Transverse colon (tissue), 4 donors: ENCODE measurements around the gene ARHGEF7. TPM values are rescaled to one million over a fixed set of nuclear protein-coding genes. Genes with fewer than 3 reads are reported as not detected.

Source experiments
- DNase-seq: peaks from one replicate; pipeline ENCODE4 v3.0.0-alpha.2; 2019
- H3K27ac ChIP-seq, 4 donors: fragments of 200-600 bp; sonication (generic); 2 replicates each; pipeline ENCODE4 v1.5.1; 2016 to 2018; ENCODE audit warnings: inconsistent platforms in 4 of 4
- H3K27me3 ChIP-seq: fragments of 200-600 bp; sonication (generic); 2 replicates; pipeline ENCODE4 v1.5.1; 2017; ENCODE audit warnings: inconsistent platforms
- H3K36me3 ChIP-seq, 4 donors: fragments of 200-600 bp; sonication (generic); 2 replicates each; pipeline ENCODE4 v1.5.1; 2017 to 2019; ENCODE audit warnings: inconsistent platforms in 4 of 4
- H3K4me1 ChIP-seq, 4 donors: fragments of 200-600 bp; sonication (generic); 2 replicates each; pipeline ENCODE4 v1.5.1; 2017 to 2020; ENCODE audit warnings: inconsistent platforms in 4 of 4
- H3K4me3 ChIP-seq, 4 donors: fragments of 200-600 bp; sonication (generic); 1 replicate in 1 of 4; 2 replicates in 3 of 4; pipeline versions ENCODE4 v1.5.1 to v1.6.1; 2017 to 2019; ENCODE audit warnings: inconsistent platforms in 4 of 4
- H3K9me3 ChIP-seq, 2 donors: fragments of 200-600 bp; sonication (generic); 2 replicates each; pipeline ENCODE4 v1.5.1; 2017 to 2019; ENCODE audit warnings: inconsistent platforms in 2 of 2
- EP300 ChIP-seq: sonication (generic); formaldehyde crosslinking; IDR thresholded peaks from one replicate; pipeline ENCODE4 v1.6.1; 2017; ENCODE audit warnings: antibody characterized with exemption, low read depth
- POLR2A ChIP-seq: fragments of 450-650 bp; IDR thresholded peaks from one replicate; pipeline ENCODE4 v1.6.1; 2016; ENCODE audit warnings: antibody characterized with exemption, mild to moderate bottlenecking, moderate library complexity
- POLR2AphosphoS5 ChIP-seq, 3 donors: sonication (generic); formaldehyde crosslinking; IDR thresholded peaks; one replicate each; pipeline ENCODE4 v1.6.1; 2016; ENCODE audit warnings: antibody characterized with exemption in 3 of 3
- WGBS, 2 donors: methylation state at CpG; one replicate each; pipeline ENCODE4 v1.1.5; 2018; ENCODE audit warnings: low coverage in 1 of 2; 5-methylcytosine and 5-hydroxymethylcytosine counted together
- in situ Hi-C, 4 donors: fragments of 200-750 bp; cut with MboI; loops; one replicate each; pipeline versions ENCODE4 v1.15.0 to v1.15.1; 2017; ENCODE audit warnings: low sequenced_read_pairs in 3 of 4, low pct_ligation_motif_present in 1 of 4, low pct_unique_long_range_greater_than_20kb in 1 of 4
- intact Hi-C: fragments of 100-400 bp; cut with DNase I; formaldehyde crosslinking; loops from one replicate; pipeline ENCODE4 v1.15.1; 2023; ENCODE audit warnings: low total_unique reads
- total RNA-seq, 4 donors: library from RNA; depleted of rRNA; stranded (reverse); fragments of >200 nt; gene quantifications; one replicate each; pipeline ENCODE4 v1.1.0, GENCODE V29; 2016
- TF ChIP-seq, protein P1 (sequence below), 5 experiments: fragments of 200-600 bp in 3 of 5; fragments of 450-650 bp in 2 of 5; sonication (generic) in 3 of 5; IDR thresholded peaks; 1 replicate in 2 of 5; 2 replicates in 3 of 5; pipeline ENCODE4 v1.5.1; 2016 to 2017; ENCODE audit warnings: antibody characterized with exemption in 5 of 5, inconsistent platforms in 3 of 5, mild to moderate bottlenecking in 2 of 5, moderate library complexity in 1 of 5

Gene ARHGEF7
- total RNA-seq, 4 donors from 2014 or later, result 62.3 to 104 (median 75.6) TPM

DNA sequence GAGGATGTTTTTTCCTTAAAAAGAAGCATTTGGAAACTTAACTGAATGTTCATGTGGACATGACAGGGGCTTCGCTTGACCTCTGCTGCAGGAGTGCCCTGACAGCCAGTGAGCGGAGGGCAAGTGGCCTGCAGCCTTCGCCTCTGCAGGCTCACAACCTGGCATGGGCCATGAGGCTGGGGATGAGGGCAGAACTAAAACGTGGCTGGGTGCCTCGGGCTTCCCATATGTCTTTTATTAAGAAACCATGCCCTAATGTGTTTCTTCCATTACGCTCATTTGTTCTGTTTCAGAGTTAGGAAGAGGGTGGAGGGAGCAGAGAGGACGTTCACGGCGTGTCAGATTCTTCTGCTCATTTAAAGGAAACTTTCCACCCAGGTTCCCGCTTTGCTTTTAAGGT, 2.9 kb downstream of the ARHGEF7 start:
- H3K36me3 ChIP-seq, result no peaks in the 10 kb centered on the region
- no peaks in the 10 kb centered on the region for H3K9me3 ChIP-seq
- peaks cover 4 to 19% (median 9%) of the 10 kb centered on the region in 4 donors for H3K4me1 ChIP-seq
- no peak overlapping the region for H3K4me3 ChIP-seq
- 86 to 100% methylated on average over 5 to 10 of the region's 10 CpGs for WGBS, 2 donors
- in situ Hi-C loops (no loop called here), intact Hi-C loops (no loop called here)
- peaks cover 58% of the 10 kb centered on the region for H3K27me3 ChIP-seq
- no peak overlapping the region for H3K27ac ChIP-seq
- TF ChIP-seq, protein P1, sequence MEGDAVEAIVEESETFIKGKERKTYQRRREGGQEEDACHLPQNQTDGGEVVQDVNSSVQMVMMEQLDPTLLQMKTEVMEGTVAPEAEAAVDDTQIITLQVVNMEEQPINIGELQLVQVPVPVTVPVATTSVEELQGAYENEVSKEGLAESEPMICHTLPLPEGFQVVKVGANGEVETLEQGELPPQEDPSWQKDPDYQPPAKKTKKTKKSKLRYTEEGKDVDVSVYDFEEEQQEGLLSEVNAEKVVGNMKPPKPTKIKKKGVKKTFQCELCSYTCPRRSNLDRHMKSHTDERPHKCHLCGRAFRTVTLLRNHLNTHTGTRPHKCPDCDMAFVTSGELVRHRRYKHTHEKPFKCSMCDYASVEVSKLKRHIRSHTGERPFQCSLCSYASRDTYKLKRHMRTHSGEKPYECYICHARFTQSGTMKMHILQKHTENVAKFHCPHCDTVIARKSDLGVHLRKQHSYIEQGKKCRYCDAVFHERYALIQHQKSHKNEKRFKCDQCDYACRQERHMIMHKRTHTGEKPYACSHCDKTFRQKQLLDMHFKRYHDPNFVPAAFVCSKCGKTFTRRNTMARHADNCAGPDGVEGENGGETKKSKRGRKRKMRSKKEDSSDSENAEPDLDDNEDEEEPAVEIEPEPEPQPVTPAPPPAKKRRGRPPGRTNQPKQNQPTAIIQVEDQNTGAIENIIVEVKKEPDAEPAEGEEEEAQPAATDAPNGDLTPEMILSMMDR (IDR thresholded peaks at IDR 0.05), result no peak
- TF ChIP-seq POLR2AphosphoS5 (IDR thresholded peaks at IDR 0.05) (no peak), EP300 (no peak), POLR2A (no peak)
- no peak for DNase-seq

DNA sequence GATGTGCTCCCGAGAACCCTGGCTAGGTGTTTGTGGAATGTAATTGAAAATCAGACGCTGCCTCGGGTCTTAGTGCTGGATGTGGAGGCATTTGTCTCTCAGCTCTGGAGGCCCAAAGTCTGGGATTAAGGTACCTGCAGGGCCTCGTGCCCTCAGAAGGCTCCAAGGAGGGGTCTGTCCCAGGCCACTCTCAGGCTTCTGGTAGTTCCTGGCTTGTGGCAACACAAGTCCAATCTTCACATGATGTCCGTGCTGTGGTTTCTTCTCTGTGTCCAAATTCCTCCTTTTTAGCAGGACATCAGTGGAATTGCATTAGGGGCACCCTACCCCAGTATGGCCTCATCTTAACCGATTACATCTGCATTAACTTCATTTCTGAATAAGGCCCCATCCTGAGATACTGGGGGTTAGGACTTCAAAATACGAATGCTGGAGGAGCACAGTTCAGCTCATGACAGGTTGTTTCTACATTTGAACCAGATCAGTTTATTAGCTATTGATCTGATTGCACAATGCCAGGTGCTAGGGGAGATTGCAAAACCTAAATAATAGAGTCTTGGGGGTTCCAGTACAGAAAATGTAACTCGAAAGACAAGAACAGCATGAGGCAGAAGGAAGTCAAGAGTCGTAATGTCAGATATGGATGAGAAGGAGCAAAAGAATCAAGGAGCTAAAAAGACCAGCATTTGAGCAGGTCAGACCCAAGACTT, 3.9 kb downstream of the ARHGEF7 start:
- H3K4me1 ChIP-seq, result peaks cover 4 to 17% (median 9%) of the 10 kb centered on the region in 4 donors
- intact Hi-C loops (no loop called here), in situ Hi-C loops (no loop called here)
- no peaks in the 10 kb centered on the region for H3K9me3 ChIP-seq
- no peak overlapping the region for H3K27ac ChIP-seq
- no peaks in the 10 kb centered on the region for H3K36me3 ChIP-seq
- no peak for TF ChIP-seq POLR2A
- TF ChIP-seq, protein P1 (IDR thresholded peaks at IDR 0.05), result no peak
- TF ChIP-seq POLR2AphosphoS5 (IDR thresholded peaks at IDR 0.05), result no peak
- 79 to 81% methylated on average over 3 to 9 of the region's 9 CpGs for WGBS, 2 donors
- no peak for DNase-seq
- no peak overlapping the region for H3K4me3 ChIP-seq
- peaks cover 47% of the 10 kb centered on the region for H3K27me3 ChIP-seq

GRCh38 chr13:111119966-111120365, 4.9 kb downstream of the ARHGEF7 start:
- intact Hi-C loops (no loop called here), in situ Hi-C loops (no loop called here)
- TF ChIP-seq, protein P1 (IDR thresholded peaks at IDR 0.05), result no peak
- TF ChIP-seq POLR2A (no peak), EP300 (no peak), POLR2AphosphoS5 (IDR thresholded peaks at IDR 0.05) (no peak)
- no peak for DNase-seq
- H3K27me3 ChIP-seq, result peaks cover 45% of the 10 kb centered on the region
- H3K36me3 ChIP-seq, result no peaks in the 10 kb centered on the region
- no peak overlapping the region for H3K27ac ChIP-seq
- H3K9me3 ChIP-seq, result no peaks in the 10 kb centered on the region
- H3K4me3 ChIP-seq, result no peak overlapping the region
- H3K4me1 ChIP-seq, result peaks cover 4 to 9% (median 8%) of the 10 kb centered on the region in 4 donors

GRCh38 chr13:111120422-111120821, 5.3 kb downstream of the ARHGEF7 start:
- no peaks in the 10 kb centered on the region for H3K9me3 ChIP-seq

More at GRCh38 chr13:111120422-111120821, 5.3 kb downstream of the ARHGEF7 start:
- no peak for TF ChIP-seq EP300
- no peak for TF ChIP-seq POLR2A
- TF ChIP-seq, protein P1 (IDR thresholded peaks at IDR 0.05), result no peak
- TF ChIP-seq POLR2AphosphoS5 (IDR thresholded peaks at IDR 0.05), result no peak
- 63 to 77% methylated on average over 2 to 12 of the region's 12 CpGs for whole genome bisulfite sequencing, 2 donors
- H3K27ac ChIP-seq, result no peak overlapping the region
- H3K4me1 ChIP-seq, result peaks cover 4 to 9% (median 8%) of the 10 kb centered on the region in 4 donors
- no peak overlapping the region for H3K4me3 ChIP-seq
- H3K27me3 ChIP-seq, result peaks cover 44% of the 10 kb centered on the region
- in situ Hi-C loops, result no loop called here
- no peaks in the 10 kb centered on the region for H3K36me3 ChIP-seq
- no peak for DNase-seq
- intact Hi-C loops, result no loop called here
